Measurements from ENCODE around the gene ADAMTSL2.

- TF ChIP-seq CTCF (IDR thresholded peaks at IDR 0.05): no peak
- TF ChIP-seq EP300 (IDR thresholded peaks at IDR 0.05): no peak
- TF ChIP-seq POLR2A (IDR thresholded peaks at IDR 0.05): no peak
Observed at GRCh38 chr9:133581513-133582343, 47.2 kb downstream of the ADAMTSL2 start.

Measured in tibial nerve (tissue), 4 donors.